Smooth muscle cell (in vitro differentiated cells): ENCODE results near the gene PCDH7. TPM values are rescaled to one million over a fixed set of nuclear protein-coding genes. Genes with fewer than 3 reads are reported as not detected.

Source experiments
- DNase-seq: peaks from one replicate; lab custom pipeline; 2025; ENCODE audit not compliant: unreplicated experiment; lab: John Stamatoyannopoulos, UW
- H2AFZ ChIP-seq: fragments of 200-600 bp; sonication (generic); 2 replicates; pipeline ENCODE4 v1.6.0; 2016; ENCODE audit warnings: antibody characterized with exemption, low read depth, mild to moderate bottlenecking
- H3F3A ChIP-seq: fragments of 200-600 bp; sonication (generic); 2 replicates; pipeline ENCODE4 v1.6.0; 2017; ENCODE audit warnings: antibody characterized with exemption, low read depth
- H3K27ac ChIP-seq: fragments of 200-600 bp; sonication (generic); 2 replicates; pipeline ENCODE4 v1.5.1; 2016; ENCODE audit warnings: low read depth, mild to moderate bottlenecking
- H3K27me3 ChIP-seq: fragments of 200-600 bp; sonication (generic); 2 replicates; pipeline ENCODE4 v1.6.1; 2016; ENCODE audit warnings: low read depth, mild to moderate bottlenecking
- H3K36me3 ChIP-seq: fragments of 200-600 bp; sonication (generic); 2 replicates; pipeline ENCODE4 v1.5.1; 2016; ENCODE audit warnings: low read depth
- H3K4me1 ChIP-seq: fragments of 200-600 bp; sonication (generic); 2 replicates; pipeline ENCODE4 v1.5.1; 2016; ENCODE audit warnings: low read depth
- H3K4me2 ChIP-seq: fragments of 200-600 bp; sonication (generic); 2 replicates; pipeline ENCODE4 v1.6.0; 2016; ENCODE audit warnings: mild to moderate bottlenecking
- H3K4me3 ChIP-seq: fragments of 200-600 bp; sonication (generic); 2 replicates; pipeline ENCODE4 v1.5.1; 2016; ENCODE audit warnings: mild to moderate bottlenecking
- H3K79me2 ChIP-seq: fragments of 200-600 bp; sonication (generic); 2 replicates; pipeline ENCODE4 v1.6.0; 2016; ENCODE audit warnings: low read depth, mild to moderate bottlenecking
- H3K9ac ChIP-seq: fragments of 200-600 bp; sonication (generic); 2 replicates; pipeline ENCODE4 v1.6.0; 2016; ENCODE audit warnings: low read depth
- H3K9me3 ChIP-seq: fragments of 200-600 bp; sonication (generic); replicated peaks from 2 replicates; pipeline ENCODE4 v1.5.1; 2016; ENCODE audit warnings: low read depth
- H4K20me1 ChIP-seq: fragments of 200-600 bp; sonication (generic); 2 replicates; pipeline ENCODE4 v1.6.0; 2016; ENCODE audit warnings: low read depth
- WGBS: methylation state at CpG from one replicate; pipeline ENCODE4 v1.1.7; 2016; ENCODE audit warnings: low lambda C conversion rate; 5-methylcytosine and 5-hydroxymethylcytosine counted together
- polyA plus RNA-seq: library from polyadenylated mRNA; unstranded; fragments of >200 nt; fragmentation: Nextera tagmentation; extraction: Ambion mirVana; gene quantifications from 2 replicates; pipeline ENCODE4 v1.2.1, GENCODE V29; 2016
- total RNA-seq: library from RNA; depleted of rRNA; stranded (reverse); fragments of >200 nt; gene quantifications from 2 replicates; pipeline ENCODE4 v1.2.3, GENCODE V29; 2014
- TF ChIP-seq, protein P1 (sequence below): fragments of 200-600 bp; sonication (generic); IDR thresholded peaks from 2 replicates; pipeline ENCODE4 v1.5.1; 2017; ENCODE audit warnings: borderline replicate concordance, mild to moderate bottlenecking, antibody characterized with exemption; ENCODE audit not compliant: insufficient read depth, poor library complexity, severe bottlenecking

PCDH7 gene
- total and polyA plus RNA-seq, 2 experiments from 2014 or later, result 12.3 to 35.7 TPM

- Histone ChIP-seq H3K27me3 (no peaks in the 10 kb centered on the region), H3K27ac (peak overlapping the region; percentile 44), H3F3A (peaks cover 4% of the 10 kb centered on the region), H2AFZ (peak overlapping the region; percentile 76), H3K4me2 (peak overlapping the region; percentile 91), H3K4me3 (peak overlapping the region; percentile 69), H4K20me1 (peaks cover 1% of the 10 kb centered on the region), H3K9ac (no peak overlapping the region), H3K79me2 (peaks cover 8% of the 10 kb centered on the region), H3K36me3 (no peaks in the 10 kb centered on the region), H3K9me3 (no peaks in the 10 kb centered on the region), H3K4me1 (no peaks in the 10 kb centered on the region)
- WGBS, result under 1% methylated on average over 55 of the region's 55 CpGs
- no peak for DNase-seq
- TF ChIP-seq, protein P1, sequence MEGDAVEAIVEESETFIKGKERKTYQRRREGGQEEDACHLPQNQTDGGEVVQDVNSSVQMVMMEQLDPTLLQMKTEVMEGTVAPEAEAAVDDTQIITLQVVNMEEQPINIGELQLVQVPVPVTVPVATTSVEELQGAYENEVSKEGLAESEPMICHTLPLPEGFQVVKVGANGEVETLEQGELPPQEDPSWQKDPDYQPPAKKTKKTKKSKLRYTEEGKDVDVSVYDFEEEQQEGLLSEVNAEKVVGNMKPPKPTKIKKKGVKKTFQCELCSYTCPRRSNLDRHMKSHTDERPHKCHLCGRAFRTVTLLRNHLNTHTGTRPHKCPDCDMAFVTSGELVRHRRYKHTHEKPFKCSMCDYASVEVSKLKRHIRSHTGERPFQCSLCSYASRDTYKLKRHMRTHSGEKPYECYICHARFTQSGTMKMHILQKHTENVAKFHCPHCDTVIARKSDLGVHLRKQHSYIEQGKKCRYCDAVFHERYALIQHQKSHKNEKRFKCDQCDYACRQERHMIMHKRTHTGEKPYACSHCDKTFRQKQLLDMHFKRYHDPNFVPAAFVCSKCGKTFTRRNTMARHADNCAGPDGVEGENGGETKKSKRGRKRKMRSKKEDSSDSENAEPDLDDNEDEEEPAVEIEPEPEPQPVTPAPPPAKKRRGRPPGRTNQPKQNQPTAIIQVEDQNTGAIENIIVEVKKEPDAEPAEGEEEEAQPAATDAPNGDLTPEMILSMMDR, result peak; percentile 4
Observed at GRCh38 chr4:30717208-30718020, 2.8 kb upstream of the PCDH7 start.

GRCh38 chr4:30718021-30718542 lies 2.1 kb upstream of the PCDH7 start:
- Histone ChIP-seq H3K9me3 (no peaks in the 10 kb centered on the region), H3K9ac (no peak overlapping the region), H3K27ac (peak overlapping the region; percentile 21), H4K20me1 (peaks cover 8% of the 10 kb centered on the region), H3K79me2 (peaks cover 14% of the 10 kb centered on the region), H3K36me3 (no peaks in the 10 kb centered on the region), H3K4me3 (peak overlapping the region; percentile 69), H2AFZ (peak overlapping the region; percentile 76), H3K4me2 (peak overlapping the region; percentile 91), H3K27me3 (no peaks in the 10 kb centered on the region), H3F3A (peaks cover 4% of the 10 kb centered on the region), H3K4me1 (peaks cover under 1% of the 10 kb centered on the region)
- TF ChIP-seq, protein P1, result no peak
- under 1% methylated on average over 34 of the region's 34 CpGs for WGBS
- DNase-seq, result peak; percentile 46

- Histone ChIP-seq H3F3A (peaks cover 4% of the 10 kb centered on the region), H2AFZ (peak overlapping the region; percentile 87), H4K20me1 (peaks cover 15% of the 10 kb centered on the region), H3K27ac (peak overlapping the region; percentile 21), H3K79me2 (peaks cover 22% of the 10 kb centered on the region), H3K27me3 (no peaks in the 10 kb centered on the region), H3K36me3 (no peaks in the 10 kb centered on the region), H3K9me3 (no peaks in the 10 kb centered on the region), H3K9ac (no peak overlapping the region), H3K4me3 (peak overlapping the region; percentile 69), H3K4me2 (peak overlapping the region; percentile 91), H3K4me1 (peaks cover 8% of the 10 kb centered on the region)
- TF ChIP-seq, protein P1, result no peak
- WGBS, result 1% methylated on average over 33 of the region's 33 CpGs
- DNase-seq, result no peak
Observed at GRCh38 chr4:30718641-30719453, 1.3 kb upstream of the PCDH7 start.
